SKM-1 treated with dmso at 0.1 percent for 144 hours (cell line): Measurements from ENCODE around the gene KRTAP10-10.
"Not testable (repeated sequence)": the region's sequence is repeated elsewhere in the genome, so short reads cannot be mapped to it uniquely, and the experiment has no call there.

ENCODE experiments used
- DNase-seq: peaks from one replicate; lab custom pipeline; 2025; ENCODE audit not compliant: unreplicated experiment; lab: John Stamatoyannopoulos, UW

KRTAP10-10 gene

GRCh38 chr21:44625756-44626155, 11.4 kb upstream of the KRTAP10-10 start:
- no peak for DNase-seq

GRCh38 chr21:44626262-44626661, 10.9 kb upstream of the KRTAP10-10 start:
- DNase-seq, result no peak

- no peak for DNase-seq
Measured at GRCh38 chr21:44626673-44627143, 10.4 kb upstream of the KRTAP10-10 start, which contains the start of gene KRTAP10-9. TSS of gene KRTAP10-9 (plus strand) at chr21:44627093. CDS start at chr21:44627172, 79 bp downstream.

GRCh38 chr21:44627181-44627822, 9.9 kb upstream of the KRTAP10-10 start:
- DNase-seq, result not testable (repeated sequence)

DNA sequence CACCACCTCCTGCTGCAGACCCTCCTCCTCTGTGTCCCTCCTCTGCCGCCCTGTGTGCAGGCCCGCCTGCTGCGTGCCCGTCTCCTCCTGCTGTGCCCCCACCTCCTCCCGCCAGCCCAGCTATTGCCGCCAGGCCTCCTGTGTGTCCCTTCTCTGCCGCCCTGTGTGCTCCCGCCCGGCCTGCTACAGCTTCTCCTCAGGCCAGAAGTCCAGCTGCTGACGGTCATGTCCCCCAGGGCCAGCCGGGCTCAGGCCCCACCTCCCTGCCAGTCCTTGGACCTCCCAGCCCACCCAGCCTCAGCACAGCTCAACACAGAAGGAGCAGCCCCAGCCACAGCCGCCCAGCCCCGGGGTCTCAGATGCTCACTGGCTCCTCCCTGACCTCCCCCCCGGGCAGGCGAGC, 9.3 kb upstream of the KRTAP10-10 start:
- not testable (repeated sequence) for DNase-seq

DNA sequence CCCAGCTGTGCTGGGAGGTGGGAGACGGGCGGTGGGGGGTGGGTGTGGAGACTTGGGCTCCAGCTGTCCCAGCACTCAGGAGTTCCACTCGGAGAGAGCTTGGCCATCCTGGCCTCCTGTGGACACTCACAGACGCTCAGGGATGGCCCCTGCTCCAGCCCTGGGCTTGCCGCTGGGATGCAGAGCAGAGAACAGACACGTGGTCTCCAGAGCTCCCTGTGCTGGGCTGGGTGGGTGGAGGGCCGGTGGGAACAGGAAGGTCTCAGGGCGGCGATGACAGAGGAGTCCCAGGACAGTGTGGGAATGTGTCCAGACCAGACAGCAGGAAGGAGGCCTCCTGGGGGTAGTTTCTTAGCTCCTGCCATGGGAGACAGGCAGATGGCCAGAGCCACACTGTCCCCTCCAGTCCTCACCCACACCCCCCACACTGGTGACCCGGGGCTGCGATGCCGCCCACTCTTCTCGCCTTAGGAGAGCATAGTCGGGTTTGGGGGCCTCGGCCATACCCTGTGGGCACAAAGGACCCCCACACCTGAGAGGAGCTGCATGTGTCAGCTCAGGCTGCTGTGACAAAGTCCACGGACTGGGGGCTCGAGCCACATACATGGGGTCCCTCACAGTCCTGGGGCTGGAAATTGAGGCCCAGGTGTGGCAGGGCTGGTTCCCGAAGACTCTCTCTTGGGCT, 8.3 kb upstream of the KRTAP10-10 start:
- no peak for DNase-seq

- no peak for DNase-seq
Measured at GRCh38 chr21:44630440-44630839, 6.7 kb upstream of the KRTAP10-10 start.

GRCh38 chr21:44632067-44632466, 5.1 kb upstream of the KRTAP10-10 start:
- no peak for DNase-seq

DNA sequence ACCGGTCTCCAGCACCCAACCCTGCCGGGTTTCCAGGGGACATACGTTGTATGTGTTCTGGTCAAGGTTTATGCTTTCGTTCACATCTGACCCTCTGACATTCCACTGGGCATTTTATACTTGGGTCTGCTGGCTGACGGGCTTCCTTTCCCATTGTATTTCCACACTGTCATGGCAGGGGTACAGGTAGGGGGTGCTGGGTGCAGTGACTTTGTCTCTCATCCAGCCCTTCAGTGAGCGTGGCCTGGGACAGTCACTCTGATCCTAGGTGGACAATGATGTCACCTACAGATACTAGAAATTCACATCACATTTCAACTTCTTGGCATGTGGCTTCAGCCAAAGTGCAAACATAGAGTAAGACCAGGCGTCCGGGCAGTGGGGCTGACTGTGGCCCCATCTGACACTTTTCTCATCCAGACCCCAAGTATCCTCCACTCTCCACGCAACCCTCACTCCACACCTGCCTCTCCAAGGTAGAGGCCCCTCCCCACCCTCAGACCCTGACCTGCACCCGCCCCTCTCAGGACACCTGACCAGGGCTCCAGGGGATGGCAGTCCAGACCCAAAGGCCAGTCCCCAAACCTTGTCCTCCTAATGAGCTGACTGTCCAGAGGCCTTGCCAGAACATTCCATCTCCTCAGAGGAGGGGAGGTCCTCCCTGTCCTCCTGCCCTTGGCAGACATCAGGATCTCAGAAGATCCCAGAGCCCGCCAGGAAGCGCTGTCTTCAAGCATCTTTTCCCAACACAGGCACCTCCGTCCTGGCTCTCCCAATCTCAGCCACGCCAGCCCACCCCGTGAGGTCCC, 743 bp upstream of the KRTAP10-10 start:
- no peak for DNase-seq

- not testable (repeated sequence) for DNase-seq
Measured at GRCh38 chr21:44637851-44638348, 744 bp downstream of the KRTAP10-10 start.

GRCh38 chr21:44638506-44639330, 1.6 kb downstream of the KRTAP10-10 start:
- not testable (repeated sequence) for DNase-seq

GRCh38 chr21:44639331-44639655, 2.1 kb downstream of the KRTAP10-10 start:
- no peak for DNase-seq

DNA sequence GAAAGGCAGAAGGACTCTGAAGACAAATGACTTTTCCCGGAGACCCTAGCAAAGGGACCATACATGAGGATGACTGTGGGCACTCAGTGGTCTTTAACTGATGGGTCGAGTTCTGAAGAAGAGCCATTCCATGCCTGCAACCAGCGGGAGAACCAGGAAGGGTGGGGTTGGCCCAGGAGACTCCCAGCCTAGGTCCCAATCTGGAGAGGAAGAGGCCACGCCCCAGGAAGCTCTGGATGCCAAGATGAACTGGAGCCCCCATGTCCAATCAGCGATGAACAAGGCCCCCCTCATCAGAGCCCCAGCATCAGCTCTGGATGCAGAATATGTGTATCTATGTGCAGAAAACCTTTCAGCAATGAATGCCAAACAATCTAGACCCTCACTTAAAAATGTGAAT, 3.6 kb downstream of the KRTAP10-10 start:
- no peak for DNase-seq

DNA sequence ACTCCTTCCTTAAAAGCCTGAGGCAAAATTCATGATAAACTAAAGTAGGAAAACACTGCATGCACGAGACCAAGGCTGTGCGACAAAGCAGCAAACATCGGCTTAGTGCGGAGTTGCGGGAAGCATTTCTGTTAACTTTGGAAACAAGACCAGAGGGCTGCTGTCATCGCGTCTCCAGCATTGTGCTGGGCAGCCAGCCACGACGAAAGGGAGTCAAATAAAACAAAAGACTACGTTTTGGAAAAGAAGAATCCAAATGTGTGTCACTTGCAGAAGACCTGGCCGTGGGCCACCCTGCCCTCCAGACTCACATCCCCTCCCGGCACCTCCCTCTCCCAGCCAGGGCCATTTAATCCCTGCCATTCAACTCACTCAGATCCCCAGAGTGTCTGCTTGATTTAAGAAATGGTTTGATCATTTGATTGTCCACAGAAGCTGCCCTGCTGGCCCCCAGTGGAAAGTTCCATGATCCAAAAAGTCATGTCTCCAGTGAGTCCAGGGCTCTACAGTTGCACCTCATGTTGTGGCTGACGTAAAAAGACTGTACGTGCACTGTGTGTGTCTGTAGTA, 6.7 kb downstream of the KRTAP10-10 start:
- no peak for DNase-seq

GRCh38 chr21:44644878-44645277, 7.7 kb downstream of the KRTAP10-10 start:
- no peak for DNase-seq

GRCh38 chr21:44646366-44647221, 9.4 kb downstream of the KRTAP10-10 start, which contains the start of gene KRTAP10-11:
TSS of gene KRTAP10-11 (plus strand) at chr21:44646414. CDS start at chr21:44646459, 45 bp downstream.
- DNase-seq, result not testable (repeated sequence)

DNA sequence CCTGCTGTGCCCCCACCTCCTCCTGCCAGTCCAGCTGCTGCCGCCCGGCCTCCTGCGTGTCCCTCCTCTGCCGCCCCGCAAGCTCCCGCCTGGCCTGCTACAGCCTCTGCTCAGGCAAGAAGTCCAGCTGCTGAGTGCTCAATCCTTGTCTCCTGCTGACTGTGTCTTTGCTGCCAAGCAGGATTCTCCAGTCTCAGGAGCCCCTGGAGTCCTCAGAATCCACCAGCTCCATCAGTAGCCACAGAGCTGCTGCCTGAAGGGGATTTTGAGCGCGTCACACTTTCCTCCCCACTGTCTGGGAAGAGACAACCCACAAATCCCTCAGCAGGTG, 10.0 kb downstream of the KRTAP10-10 start:
- no peak for DNase-seq

DNA sequence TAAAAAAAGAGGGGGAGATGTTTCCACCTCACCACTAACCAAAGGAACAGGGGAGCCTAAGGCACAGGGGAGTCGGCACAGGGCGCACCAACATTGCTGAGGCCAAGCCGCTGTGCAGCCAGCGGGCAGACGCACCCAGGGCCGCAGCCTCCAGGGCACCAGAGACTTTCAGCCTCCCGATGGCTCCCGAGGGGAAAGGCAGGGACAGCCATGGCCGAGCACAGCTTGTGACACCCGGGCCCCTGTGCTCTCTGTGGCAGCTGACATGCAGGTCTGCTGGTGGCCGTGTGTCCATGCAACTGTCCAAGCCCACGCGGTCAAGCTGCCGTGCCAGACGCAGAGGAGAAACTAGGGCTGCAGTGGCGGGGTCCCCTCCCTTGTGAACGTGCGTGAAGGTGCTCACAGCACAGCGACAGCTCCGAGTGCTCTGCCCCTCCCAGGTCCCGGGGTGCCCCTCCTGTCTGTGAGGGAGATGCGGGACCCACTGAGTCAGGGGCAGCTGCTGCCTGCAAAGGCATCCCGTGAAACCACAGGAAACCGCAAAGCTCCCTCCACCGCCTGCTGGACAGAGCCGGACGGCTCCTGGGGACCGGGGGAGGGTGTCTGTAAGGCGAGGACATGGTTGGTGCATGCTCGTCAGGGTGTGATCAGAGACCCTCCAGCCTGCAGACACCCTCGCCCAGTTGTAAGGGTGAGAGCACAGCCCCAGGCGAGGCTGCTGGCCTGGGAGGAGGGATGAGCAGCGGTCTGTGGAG, 11.6 kb downstream of the KRTAP10-10 start:
- no peak for DNase-seq
